Loucy (cell line): Measurements from ENCODE around the gene EMSY.

Experiments used
- H2AFZ ChIP-seq: fragments of 200-600 bp; sonication (generic); 2 replicates; pipeline ENCODE4 v1.6.0; 2016; ENCODE audit warnings: antibody characterized with exemption, mild to moderate bottlenecking, low read length, moderate library complexity
- H3F3A ChIP-seq: fragments of 200-600 bp; 2 replicates; pipeline ENCODE4 v1.6.0; 2016; ENCODE audit warnings: antibody characterized with exemption, low read depth, mild to moderate bottlenecking
- H3K27me3 ChIP-seq: fragments of 200-600 bp; sonication (generic); 2 replicates; pipeline ENCODE4 v1.6.1; 2014; ENCODE audit warnings: low read length, mild to moderate bottlenecking; ENCODE audit not compliant: insufficient read depth, poor library complexity, severe bottlenecking
- H3K36me3 ChIP-seq: fragments of 200-600 bp; sonication (generic); 2 replicates; pipeline ENCODE4 v1.6.1; 2016; ENCODE audit warnings: low read length; ENCODE audit not compliant: insufficient read depth
- H3K4me1 ChIP-seq: fragments of 200-600 bp; sonication (generic); 2 replicates; pipeline ENCODE4 v1.5.1; 2014; ENCODE audit warnings: low read length, mild to moderate bottlenecking; ENCODE audit not compliant: insufficient read depth, poor library complexity, severe bottlenecking
- H3K4me2 ChIP-seq: fragments of 200-600 bp; sonication (generic); 2 replicates; pipeline ENCODE4 v1.6.0; 2014; ENCODE audit warnings: antibody characterized with exemption, low read length, low read depth, mild to moderate bottlenecking; ENCODE audit not compliant: poor library complexity, severe bottlenecking
- H3K4me3 ChIP-seq: fragments of 200-600 bp; sonication (generic); 2 replicates; pipeline ENCODE4 v1.5.1; 2014; ENCODE audit warnings: low read length, mild to moderate bottlenecking, mixed read lengths; ENCODE audit not compliant: poor library complexity, severe bottlenecking
- H3K79me2 ChIP-seq: fragments of 200-600 bp; sonication (generic); 2 replicates; pipeline ENCODE4 v1.6.1; 2014; ENCODE audit warnings: low read length; ENCODE audit not compliant: insufficient read depth
- H3K9ac ChIP-seq: fragments of 200-600 bp; sonication (generic); 2 replicates; pipeline ENCODE4 v1.6.0; 2014; ENCODE audit warnings: mild to moderate bottlenecking, low read depth, low read length, moderate library complexity; ENCODE audit not compliant: poor library complexity, severe bottlenecking
- H3K9me2 ChIP-seq: fragments of 200-600 bp; sonication (generic); replicated peaks from 2 replicates; pipeline ENCODE4 v1.6.1; 2016; ENCODE audit warnings: low read depth, low read length, mixed read lengths
- H3K9me3 ChIP-seq: fragments of 200-600 bp; sonication (generic); 2 replicates; pipeline ENCODE4 v1.6.1; 2014; ENCODE audit warnings: mild to moderate bottlenecking, antibody characterized with exemption, low read length, low read depth; ENCODE audit not compliant: insufficient read depth
- H4K20me1 ChIP-seq: fragments of 200-600 bp; sonication (generic); 2 replicates; pipeline ENCODE4 v1.6.0; 2014; ENCODE audit warnings: antibody characterized with exemption, low read length, mild to moderate bottlenecking; ENCODE audit not compliant: insufficient read depth, poor library complexity, severe bottlenecking
- EZH2phosphoT487 ChIP-seq: fragments of 200-600 bp; IDR thresholded peaks from 2 replicates; pipeline ENCODE4 v1.6.1; 2018; ENCODE audit warnings: antibody characterized with exemption, mild to moderate bottlenecking, moderate library complexity, borderline replicate concordance
- TF ChIP-seq, protein P1 (sequence below): fragments of 200-600 bp; sonication (generic); conservative IDR thresholded peaks from 2 replicates; pipeline ENCODE4 v1.5.1; 2014; ENCODE audit warnings: mild to moderate bottlenecking, antibody characterized with exemption, low read length

The EMSY gene

GRCh38 chr11:76493040-76493439 is 48.2 kb downstream of the EMSY start:
- Histone ChIP-seq H2AFZ (no peak overlapping the region), H3K27me3 (no peaks in the 10 kb centered on the region), H3K4me3 (no peak overlapping the region), H3K79me2 (no peaks in the 10 kb centered on the region; the same call in 1 of the 2 replicates), H3K4me2 (no peak overlapping the region), H4K20me1 (no peaks in the 10 kb centered on the region), H3K9me3 (no peaks in the 10 kb centered on the region), H3F3A (no peaks in the 10 kb centered on the region), H3K4me1 (no peaks in the 10 kb centered on the region), H3K9me2 (no peaks in the 10 kb centered on the region), H3K36me3 (peaks cover 46% of the 10 kb centered on the region; the same call in 1 of the 2 replicates), H3K9ac (no peak overlapping the region)
- TF ChIP-seq, protein P1, sequence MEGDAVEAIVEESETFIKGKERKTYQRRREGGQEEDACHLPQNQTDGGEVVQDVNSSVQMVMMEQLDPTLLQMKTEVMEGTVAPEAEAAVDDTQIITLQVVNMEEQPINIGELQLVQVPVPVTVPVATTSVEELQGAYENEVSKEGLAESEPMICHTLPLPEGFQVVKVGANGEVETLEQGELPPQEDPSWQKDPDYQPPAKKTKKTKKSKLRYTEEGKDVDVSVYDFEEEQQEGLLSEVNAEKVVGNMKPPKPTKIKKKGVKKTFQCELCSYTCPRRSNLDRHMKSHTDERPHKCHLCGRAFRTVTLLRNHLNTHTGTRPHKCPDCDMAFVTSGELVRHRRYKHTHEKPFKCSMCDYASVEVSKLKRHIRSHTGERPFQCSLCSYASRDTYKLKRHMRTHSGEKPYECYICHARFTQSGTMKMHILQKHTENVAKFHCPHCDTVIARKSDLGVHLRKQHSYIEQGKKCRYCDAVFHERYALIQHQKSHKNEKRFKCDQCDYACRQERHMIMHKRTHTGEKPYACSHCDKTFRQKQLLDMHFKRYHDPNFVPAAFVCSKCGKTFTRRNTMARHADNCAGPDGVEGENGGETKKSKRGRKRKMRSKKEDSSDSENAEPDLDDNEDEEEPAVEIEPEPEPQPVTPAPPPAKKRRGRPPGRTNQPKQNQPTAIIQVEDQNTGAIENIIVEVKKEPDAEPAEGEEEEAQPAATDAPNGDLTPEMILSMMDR = no peak
- TF ChIP-seq EZH2phosphoT487 = no peak

- Histone ChIP-seq H3K4me2 (no peak overlapping the region), H3K4me3 (no peak overlapping the region), H4K20me1 (no peaks in the 10 kb centered on the region), H3K27me3 (no peaks in the 10 kb centered on the region), H3K9ac (no peak overlapping the region), H3K79me2 (no peaks in the 10 kb centered on the region; the same call in 1 of the 2 replicates), H3F3A (no peaks in the 10 kb centered on the region), H3K4me1 (no peaks in the 10 kb centered on the region), H3K9me2 (no peaks in the 10 kb centered on the region), H3K9me3 (no peaks in the 10 kb centered on the region), H3K36me3 (peaks cover 48% of the 10 kb centered on the region; the same call in 1 of the 2 replicates), H2AFZ (no peak overlapping the region)
- TF ChIP-seq, protein P1 = no peak
- no peak for TF ChIP-seq EZH2phosphoT487
Observed at GRCh38 chr11:76493626-76494539, 49.1 kb downstream of the EMSY start.

- Histone ChIP-seq H3K4me3 (no peak overlapping the region), H3K9me2 (no peaks in the 10 kb centered on the region), H2AFZ (no peak overlapping the region), H3K27me3 (no peaks in the 10 kb centered on the region), H3K9ac (no peak overlapping the region), H4K20me1 (no peaks in the 10 kb centered on the region), H3K9me3 (no peaks in the 10 kb centered on the region), H3K79me2 (no peaks in the 10 kb centered on the region; the same call in 1 of the 2 replicates), H3F3A (no peaks in the 10 kb centered on the region), H3K36me3 (peaks cover 52% of the 10 kb centered on the region; the same call in 1 of the 2 replicates), H3K4me2 (no peak overlapping the region), H3K4me1 (no peaks in the 10 kb centered on the region)
- TF ChIP-seq EZH2phosphoT487 = no peak
- TF ChIP-seq, protein P1 = no peak
Observed at GRCh38 chr11:76495019-76495418, 50.2 kb downstream of the EMSY start.
